Measurements from ENCODE around the gene LPAR2.
"Not testable (repeated sequence)": the region's sequence is repeated elsewhere in the genome, so short reads cannot be mapped to it uniquely, and the experiment has no call there.

Gene LPAR2

GRCh38 chr19:19626516-19627472, 1.2 kb downstream of the LPAR2 start:
- no peak overlapping the region for H3K9ac ChIP-seq (ENCODE audit: low read length)
- no peaks in the 10 kb centered on the region for H3K27me3 ChIP-seq (replicated peaks; ENCODE audit: control insufficient read depth, insufficient read depth, low read length)
- no peaks in the 10 kb centered on the region for H3K36me3 ChIP-seq (ENCODE audit: control insufficient read depth, insufficient read depth, low read length, severe bottlenecking)
- no peaks in the 10 kb centered on the region for H3K4me1 ChIP-seq (ENCODE audit: control insufficient read depth, insufficient read depth, low read length)
- no peak overlapping the region for H3K4me3 ChIP-seq (ENCODE audit: low read length)
- no peak for DNase-seq (ENCODE audit: low read depth)
- H3K9me3 ChIP-seq (ENCODE audit: control insufficient read depth, low read length), result no peaks in the 10 kb centered on the region

- DNase-seq (ENCODE audit: low read depth), result no peak
- no peaks in the 10 kb centered on the region for H3K36me3 ChIP-seq (ENCODE audit: control insufficient read depth, insufficient read depth, low read length, severe bottlenecking)
- no peak overlapping the region for H3K9ac ChIP-seq (ENCODE audit: low read length)
- H3K4me1 ChIP-seq (ENCODE audit: control insufficient read depth, insufficient read depth, low read length), result no peaks in the 10 kb centered on the region
- H3K4me3 ChIP-seq (ENCODE audit: low read length), result no peak overlapping the region
- H3K9me3 ChIP-seq (ENCODE audit: control insufficient read depth, low read length), result no peaks in the 10 kb centered on the region
- H3K27me3 ChIP-seq (replicated peaks; ENCODE audit: control insufficient read depth, insufficient read depth, low read length), result no peaks in the 10 kb centered on the region
These were observed 3.9 kb downstream of the LPAR2 start for GRCh38 chr19:19624032-19624570.

GRCh38 chr19:19623383-19623782, 4.6 kb downstream of the LPAR2 start:
- Histone ChIP-seq H3K4me3 (ENCODE audit: low read length) (no peak overlapping the region), H3K9me3 (ENCODE audit: control insufficient read depth, low read length) (no peaks in the 10 kb centered on the region), H3K4me1 (ENCODE audit: control insufficient read depth, insufficient read depth, low read length) (no peaks in the 10 kb centered on the region), H3K9ac (ENCODE audit: low read length) (no peak overlapping the region), H3K36me3 (ENCODE audit: control insufficient read depth, insufficient read depth, low read length, severe bottlenecking) (no peaks in the 10 kb centered on the region), H3K27me3 (replicated peaks; ENCODE audit: control insufficient read depth, insufficient read depth, low read length) (no peaks in the 10 kb centered on the region)
- DNase-seq (ENCODE audit: low read depth), result no peak

GRCh38 chr19:19619849-19620210, 8.2 kb downstream of the LPAR2 start:
- Histone ChIP-seq H3K4me3 (ENCODE audit: low read length) (no peak overlapping the region), H3K9ac (ENCODE audit: low read length) (no peak overlapping the region), H3K9me3 (ENCODE audit: control insufficient read depth, low read length) (no peaks in the 10 kb centered on the region), H3K4me1 (ENCODE audit: control insufficient read depth, insufficient read depth, low read length) (peaks cover 4% of the 10 kb centered on the region), H3K36me3 (ENCODE audit: control insufficient read depth, insufficient read depth, low read length, severe bottlenecking) (no peaks in the 10 kb centered on the region), H3K27me3 (replicated peaks; ENCODE audit: control insufficient read depth, insufficient read depth, low read length) (no peaks in the 10 kb centered on the region)
- no peak for DNase-seq (ENCODE audit: low read depth)

- no peaks in the 10 kb centered on the region for H3K27me3 ChIP-seq (replicated peaks; ENCODE audit: control insufficient read depth, insufficient read depth, low read length)
- H3K4me3 ChIP-seq (ENCODE audit: low read length), result peak overlapping the region; percentile 62
- no peak for DNase-seq (ENCODE audit: low read depth)
- no peaks in the 10 kb centered on the region for H3K36me3 ChIP-seq (ENCODE audit: control insufficient read depth, insufficient read depth, low read length, severe bottlenecking)
- no peaks in the 10 kb centered on the region for H3K9me3 ChIP-seq (ENCODE audit: control insufficient read depth, low read length)
- H3K9ac ChIP-seq (ENCODE audit: low read length), result no peak overlapping the region
- H3K4me1 ChIP-seq (ENCODE audit: control insufficient read depth, insufficient read depth, low read length), result peaks cover 4% of the 10 kb centered on the region
These were observed 8.7 kb downstream of the LPAR2 start for GRCh38 chr19:19619181-19619848.

GRCh38 chr19:19618219-19619051, 9.6 kb downstream of the LPAR2 start, which contains the start of gene PBX4:
TSS of gene PBX4 (minus strand) at chr19:19618687. CDS start at chr19:19618629, 58 bp downstream.
- DNase-seq (ENCODE audit: low read depth), result peak; percentile 93
- Histone ChIP-seq H3K9me3 (ENCODE audit: control insufficient read depth, low read length) (no peaks in the 10 kb centered on the region), H3K4me3 (ENCODE audit: low read length) (peak within 1 kb of the TSS; percentile 78), H3K27me3 (replicated peaks; ENCODE audit: control insufficient read depth, insufficient read depth, low read length) (no peaks in the 10 kb centered on the region), H3K9ac (ENCODE audit: low read length) (peak within 1 kb of the TSS; percentile 64), H3K4me1 (ENCODE audit: control insufficient read depth, insufficient read depth, low read length) (peaks cover 8% of the 10 kb centered on the region), H3K36me3 (ENCODE audit: control insufficient read depth, insufficient read depth, low read length, severe bottlenecking) (no peaks in the 10 kb centered on the region)

GRCh38 chr19:19615086-19615485, 12.9 kb downstream of the LPAR2 start:
- Histone ChIP-seq H3K9me3 (ENCODE audit: control insufficient read depth, low read length) (no peaks in the 10 kb centered on the region), H3K36me3 (ENCODE audit: control insufficient read depth, insufficient read depth, low read length, severe bottlenecking) (no peaks in the 10 kb centered on the region), H3K4me3 (ENCODE audit: low read length) (no peak overlapping the region), H3K9ac (ENCODE audit: low read length) (no peak overlapping the region), H3K4me1 (ENCODE audit: control insufficient read depth, insufficient read depth, low read length) (peaks cover 11% of the 10 kb centered on the region), H3K27me3 (replicated peaks; ENCODE audit: control insufficient read depth, insufficient read depth, low read length) (no peaks in the 10 kb centered on the region)
- DNase-seq (ENCODE audit: low read depth), result no peak

GRCh38 chr19:19613506-19613905, 14.5 kb downstream of the LPAR2 start:
- no peak overlapping the region for H3K9ac ChIP-seq (ENCODE audit: low read length)
- H3K4me1 ChIP-seq (ENCODE audit: control insufficient read depth, insufficient read depth, low read length), result peaks cover 11% of the 10 kb centered on the region
- H3K36me3 ChIP-seq (ENCODE audit: control insufficient read depth, insufficient read depth, low read length, severe bottlenecking), result no peaks in the 10 kb centered on the region
- H3K9me3 ChIP-seq (ENCODE audit: control insufficient read depth, low read length), result no peaks in the 10 kb centered on the region
- H3K27me3 ChIP-seq (replicated peaks; ENCODE audit: control insufficient read depth, insufficient read depth, low read length), result no peaks in the 10 kb centered on the region
- peak; percentile 38 for DNase-seq (ENCODE audit: low read depth)
- H3K4me3 ChIP-seq (ENCODE audit: low read length), result no peak overlapping the region

GRCh38 chr19:19610376-19611202, 17.4 kb downstream of the LPAR2 start:
- no peaks in the 10 kb centered on the region for H3K27me3 ChIP-seq (replicated peaks; ENCODE audit: control insufficient read depth, insufficient read depth, low read length)
- no peak overlapping the region for H3K4me3 ChIP-seq (ENCODE audit: low read length)
- no peaks in the 10 kb centered on the region for H3K36me3 ChIP-seq (ENCODE audit: control insufficient read depth, insufficient read depth, low read length, severe bottlenecking)
- peaks cover 7% of the 10 kb centered on the region for H3K4me1 ChIP-seq (ENCODE audit: control insufficient read depth, insufficient read depth, low read length)
- H3K9me3 ChIP-seq (ENCODE audit: control insufficient read depth, low read length), result no peaks in the 10 kb centered on the region
- no peak overlapping the region for H3K9ac ChIP-seq (ENCODE audit: low read length)
- no peak for DNase-seq (ENCODE audit: low read depth)

GRCh38 chr19:19606686-19607085, 21.3 kb downstream of the LPAR2 start:
- H3K4me3 ChIP-seq (ENCODE audit: low read length); DNase-seq (ENCODE audit: low read depth); H3K9me3 ChIP-seq (ENCODE audit: control insufficient read depth, low read length); H3K27me3 ChIP-seq (replicated peaks; ENCODE audit: control insufficient read depth, insufficient read depth, low read length); H3K4me1 ChIP-seq (ENCODE audit: control insufficient read depth, insufficient read depth, low read length); H3K36me3 ChIP-seq (ENCODE audit: control insufficient read depth, insufficient read depth, low read length, severe bottlenecking); H3K9ac ChIP-seq (ENCODE audit: low read length): not testable (repeated sequence)
